Activated CD4-positive, alpha-beta T cell treated with anti-CD3 and anti-CD28 coated beads, Interleukin-2, amount 50 U/mL, for 4 hours (primary cell): ENCODE results near the gene ANAPC5.
"Not testable (repeated sequence)": the region's sequence is repeated elsewhere in the genome, so short reads cannot be mapped to it uniquely, and the experiment has no call there.

ENCODE experiments used
- DNase-seq, 2 experiments: peaks; one replicate each; pipeline ENCODE4 v3.0.0-alpha.2; 2020

ANAPC5 gene

DNA sequence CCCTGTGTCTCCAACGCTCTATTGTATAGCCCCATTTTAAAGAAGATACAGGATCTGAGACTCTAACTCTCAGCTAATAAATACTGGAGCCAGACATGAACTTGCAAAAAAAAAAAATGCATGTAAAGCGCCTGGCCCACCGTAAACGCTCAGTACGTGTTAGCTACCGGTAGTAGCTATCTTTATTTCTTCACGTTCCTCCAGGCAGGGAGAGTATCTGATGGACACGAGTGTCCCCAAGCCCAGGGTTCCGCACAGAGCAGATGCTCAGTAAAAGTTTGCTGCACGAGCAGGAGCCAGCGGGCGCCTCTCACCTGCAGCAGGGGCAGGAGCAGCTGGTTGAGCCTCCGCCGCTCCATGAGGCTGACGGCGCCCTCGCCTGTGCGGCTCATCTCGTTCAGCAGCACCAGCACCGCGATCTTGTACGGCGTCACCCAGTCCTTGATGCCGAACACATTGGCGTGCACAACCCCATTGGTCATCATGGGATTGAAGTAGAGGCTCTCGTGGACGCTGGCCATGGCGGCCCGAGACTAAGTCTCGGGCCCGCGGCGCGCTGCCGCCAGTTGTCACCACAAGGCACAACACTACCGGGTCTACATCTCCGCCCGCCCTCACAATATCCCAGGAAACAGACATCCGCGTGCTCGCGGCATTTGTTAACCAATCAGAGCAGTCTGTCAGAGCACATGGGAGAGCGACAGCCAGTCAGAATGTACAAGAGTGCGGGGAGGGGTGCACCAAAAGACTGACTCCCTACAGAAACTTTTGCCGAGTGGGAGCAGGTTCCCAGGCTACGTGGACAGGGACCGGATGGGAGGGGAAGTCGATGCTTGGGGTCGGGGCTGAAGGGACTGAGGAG, at the start of gene ANAPC5:
Gene ANAPC5 (minus strand): TSS at position 592 of the 862 bp plus-strand sequence. CDS start 71 bp downstream, at position 521.
- peak; percentile 87 to 88 for DNase-seq

- DNase-seq, result peak; percentile 57
These were observed 48.3 kb upstream of the ANAPC5 start for GRCh38 chr12:121400332-121401139.

- DNase-seq, result peak; percentile 97 to 98
These were observed 47.5 kb upstream of the ANAPC5 start, which contains the start of gene RNF34 for GRCh38 chr12:121399391-121400331. RNF34 (plus strand) TSS chr12:121400118; CDS start chr12:121400213, 95 bp downstream.

DNA sequence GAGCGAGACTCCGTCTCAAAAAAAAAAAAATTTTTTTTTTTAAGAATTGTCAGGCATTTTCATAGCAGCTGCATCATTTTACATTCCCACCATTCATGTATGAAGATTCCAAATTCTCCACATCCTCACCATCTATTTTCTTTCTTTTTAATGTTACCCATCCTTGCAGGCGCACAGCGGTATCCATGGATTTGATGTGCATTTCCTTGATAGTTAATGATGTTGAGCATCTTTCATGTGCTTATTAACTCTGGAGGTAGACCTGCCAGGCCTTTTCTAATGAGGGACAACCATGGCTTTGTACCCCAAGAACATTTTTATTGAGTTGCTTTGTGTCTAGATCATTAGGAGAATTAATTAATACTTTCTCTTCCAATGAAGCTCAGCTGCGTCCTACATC, 46.1 kb upstream of the ANAPC5 start:
- no peak for DNase-seq

GRCh38 chr12:121397521-121397920, 45.3 kb upstream of the ANAPC5 start:
- no peak for DNase-seq

GRCh38 chr12:121392325-121392716, 40.1 kb upstream of the ANAPC5 start:
- no peak for DNase-seq

DNA sequence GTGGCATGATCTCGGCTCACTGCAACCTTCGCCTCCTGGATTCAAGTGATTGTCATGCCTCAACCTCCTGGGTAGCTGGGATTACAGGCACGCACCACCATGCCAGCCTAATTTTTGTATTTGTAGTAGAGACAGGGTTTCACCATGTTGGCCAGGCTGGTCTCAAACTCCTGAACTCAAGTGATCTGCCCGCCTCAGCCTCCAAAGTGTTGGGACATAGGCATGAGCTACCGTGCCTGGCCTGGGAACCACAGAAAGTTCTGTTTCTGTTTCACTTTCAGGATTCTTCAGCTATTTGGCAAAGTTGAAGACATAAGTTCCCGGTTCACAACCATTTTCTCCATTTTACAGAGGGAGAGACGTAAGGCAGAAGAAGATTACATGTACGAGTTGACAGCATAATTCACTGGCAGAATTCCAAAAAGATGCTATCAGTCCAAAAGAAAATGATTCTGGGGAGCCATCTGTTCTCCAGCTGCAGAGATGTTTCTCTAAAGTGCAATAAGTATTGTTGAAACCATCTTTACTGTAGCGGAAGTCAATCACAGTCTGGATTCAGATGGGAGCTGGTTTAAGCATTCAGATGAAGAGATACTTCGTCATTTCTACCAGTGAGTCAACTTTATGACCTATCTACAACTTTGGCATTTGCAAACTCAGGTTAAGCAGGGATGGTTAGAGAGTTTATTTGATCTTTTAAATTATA, 39.6 kb upstream of the ANAPC5 start:
- DNase-seq, result peak in 1 of 2 experiments; percentile 5

DNA sequence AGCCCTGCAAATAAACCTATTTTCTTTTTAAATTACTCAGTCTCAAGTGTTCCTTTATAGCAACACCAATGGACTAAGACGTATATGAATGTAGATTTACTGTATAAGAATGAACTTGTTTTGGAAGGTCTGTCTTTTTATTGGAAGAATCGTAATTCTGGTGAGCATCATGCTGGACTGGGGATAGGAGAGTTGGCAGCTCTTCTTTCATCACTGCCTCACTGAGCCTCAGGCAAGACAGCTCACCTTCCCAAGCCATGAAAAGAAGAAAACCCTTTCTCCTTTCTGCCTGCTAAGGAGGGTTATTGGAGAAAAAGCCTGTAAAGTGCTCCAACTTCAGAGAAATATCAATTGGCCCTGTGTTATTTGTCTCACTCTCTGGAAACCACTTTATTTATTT, 38.6 kb upstream of the ANAPC5 start:
- DNase-seq, result no peak

DNA sequence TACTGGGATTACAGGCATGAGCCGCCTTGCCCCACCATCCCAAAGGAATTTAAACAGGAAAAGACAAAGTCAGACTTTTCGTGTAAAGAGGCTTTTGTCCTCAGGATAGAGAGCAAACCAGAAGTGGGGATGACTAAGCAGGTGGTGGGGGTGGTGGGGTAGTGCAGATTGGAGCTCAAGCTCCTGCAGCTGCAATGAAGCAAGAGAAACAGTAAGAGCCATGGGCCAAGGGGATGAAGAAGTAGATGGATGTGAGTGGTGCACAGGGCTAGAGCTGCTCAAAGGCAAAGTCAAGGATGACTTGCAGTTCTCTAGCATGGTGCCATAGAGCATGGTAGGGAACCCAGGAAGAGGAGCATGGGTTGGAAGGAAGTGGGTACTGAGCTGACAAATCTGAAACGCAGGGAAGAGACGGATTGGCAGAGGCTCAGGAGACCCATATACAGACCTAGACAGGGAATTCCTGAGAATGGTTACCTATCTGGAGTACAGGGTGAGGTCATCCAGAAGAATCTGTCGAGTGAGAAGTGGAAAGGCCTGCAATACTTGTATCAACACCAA, 36.3 kb upstream of the ANAPC5 start:
- DNase-seq, result no peak

- DNase-seq, result not testable (repeated sequence)
These were observed 32.7 kb upstream of the ANAPC5 start for GRCh38 chr12:121384891-121385290.

- DNase-seq, result no peak
These were observed 31.4 kb upstream of the ANAPC5 start for GRCh38 chr12:121383601-121384021.

DNA sequence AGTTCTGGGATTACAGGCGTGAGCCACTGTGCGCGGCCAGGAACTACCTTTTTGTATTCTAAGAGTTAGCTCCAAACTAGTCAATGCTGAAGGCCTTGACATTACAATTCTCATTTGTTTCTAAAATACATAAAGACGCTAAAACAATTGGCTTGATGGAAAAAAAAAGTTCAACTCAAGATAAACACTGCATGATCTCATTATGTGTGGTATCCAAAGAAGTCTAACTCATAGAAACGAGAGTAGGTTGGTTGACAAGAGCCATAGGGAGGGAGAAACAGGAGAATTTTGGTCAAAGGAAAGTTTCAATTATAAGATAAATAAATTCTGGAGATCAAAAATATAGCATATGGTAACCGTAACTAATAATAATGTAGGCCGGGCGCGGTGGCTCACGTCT, 27.7 kb upstream of the ANAPC5 start:
- no peak for DNase-seq

DNA sequence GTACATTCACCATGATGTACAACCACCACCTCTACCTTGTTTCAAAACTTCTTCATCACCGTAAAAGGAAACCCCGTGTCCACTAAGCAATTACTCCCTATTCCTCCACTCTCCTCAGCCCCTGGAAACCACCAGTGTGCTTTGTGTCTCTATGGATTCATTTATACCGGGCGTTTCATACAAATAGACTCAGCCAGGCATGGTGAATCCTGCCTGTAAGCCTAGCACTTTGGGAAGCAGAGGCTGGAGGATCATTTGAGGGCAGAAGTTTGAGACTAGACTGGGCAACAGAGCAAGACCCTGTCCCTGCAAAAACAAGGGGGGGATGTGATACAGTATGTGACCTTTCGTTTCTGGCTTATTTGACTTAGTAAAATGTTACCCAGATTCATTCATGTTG, 26.5 kb upstream of the ANAPC5 start:
- no peak for DNase-seq

- no peak for DNase-seq
These were observed 24.8 kb upstream of the ANAPC5 start for GRCh38 chr12:121376754-121377697.

DNA sequence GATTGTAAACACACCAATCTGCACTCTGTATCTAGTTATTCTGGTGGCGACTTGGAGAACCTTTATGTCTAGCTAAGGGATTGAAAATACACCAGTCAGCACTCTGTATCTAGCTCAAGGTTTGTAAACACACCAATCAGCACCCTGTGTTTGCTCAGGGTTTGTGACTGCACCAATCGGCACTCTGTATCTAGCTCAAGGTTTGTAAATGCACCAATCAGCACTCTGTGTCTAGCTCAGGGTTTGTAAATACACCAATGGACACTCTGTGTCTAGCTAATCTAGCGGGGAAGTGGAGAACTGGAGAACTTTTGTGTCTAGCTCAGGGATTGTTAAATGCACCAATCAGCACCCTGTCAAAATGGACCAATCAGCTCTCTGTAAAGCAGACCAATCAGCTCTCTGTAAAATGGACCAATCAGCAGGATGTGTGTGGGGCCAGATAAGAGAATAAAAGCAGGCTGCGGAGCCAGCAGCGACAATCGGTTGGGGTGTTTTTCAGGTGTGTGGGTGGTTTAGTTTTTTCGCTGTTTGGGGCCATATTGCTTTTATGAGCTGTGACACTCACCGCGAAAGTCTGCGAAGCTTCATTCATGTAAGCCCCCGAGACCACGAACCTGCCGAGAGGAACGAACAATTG, 22.9 kb upstream of the ANAPC5 start:
- DNase-seq, result not testable (repeated sequence)

GRCh38 chr12:121374336-121374735, 22.1 kb upstream of the ANAPC5 start:
- DNase-seq, result not testable (repeated sequence)

- DNase-seq, result no peak
These were observed 21.5 kb upstream of the ANAPC5 start for GRCh38 chr12:121373755-121374154.

GRCh38 chr12:121371404-121371803, 19.2 kb upstream of the ANAPC5 start:
- no peak for DNase-seq

DNA sequence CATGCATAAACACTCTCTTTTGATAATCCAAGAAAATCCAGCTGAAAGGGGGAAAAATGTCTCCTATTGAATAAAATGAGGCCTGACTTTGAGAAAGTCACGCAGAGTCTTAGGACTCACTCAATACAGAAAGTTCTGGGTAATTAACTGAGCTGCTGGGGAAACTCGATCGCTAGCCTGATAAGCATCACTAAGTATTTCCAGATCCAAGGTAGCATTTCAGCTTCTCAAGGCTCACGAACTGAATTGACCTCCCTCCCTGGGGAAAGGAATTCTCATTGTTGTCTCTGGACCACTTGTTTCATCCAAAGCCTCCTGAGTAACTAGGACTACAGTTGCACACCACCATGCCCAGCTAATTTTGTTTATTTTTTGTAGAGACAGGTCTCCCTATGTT, 13.8 kb upstream of the ANAPC5 start:
- DNase-seq, result no peak
